Uterus (tissue), 4 donors: ENCODE data around the gene MIB2. TPM values are rescaled to one million over a fixed set of nuclear protein-coding genes. Genes with fewer than 3 reads are reported as not detected.

Experiments used
- DNase-seq, 2 donors: peaks; one replicate each; pipeline ENCODE4 v3.0.0-alpha.2; 2019 to 2020
- H3K27ac ChIP-seq, 2 donors: fragments of 200-600 bp; sonication (generic); 1 replicate in 1 of 2; 2 replicates in 1 of 2; pipeline ENCODE4 v1.5.1; 2016 to 2018
- H3K27me3 ChIP-seq, 2 donors: fragments of 200-600 bp; sonication (generic); one replicate each; pipeline ENCODE4 v1.5.1; 2018 to 2019; ENCODE audit warnings: control low read depth in 1 of 2
- H3K36me3 ChIP-seq, 2 donors: fragments of 200-600 bp; sonication (generic); one replicate each; pipeline ENCODE4 v1.5.1; 2019; ENCODE audit warnings: control low read depth in 1 of 2
- H3K4me1 ChIP-seq, 2 donors: fragments of 200-600 bp; sonication (generic); one replicate each; pipeline ENCODE4 v1.5.1; 2018 to 2019; ENCODE audit warnings: control low read depth in 1 of 2
- H3K4me3 ChIP-seq, 2 donors: fragments of 200-600 bp; sonication (generic); 1 replicate in 1 of 2; 2 replicates in 1 of 2; pipeline ENCODE4 v1.5.1; 2018 to 2019; ENCODE audit warnings: mild to moderate bottlenecking in 1 of 2
- H3K9me3 ChIP-seq, 2 donors: fragments of 200-600 bp; sonication (generic); one replicate each; pipeline ENCODE4 v1.5.1; 2019; ENCODE audit warnings: control low read depth in 1 of 2
- CTCF ChIP-seq, 4 experiments: fragments of 200-600 bp in 2 of 4; fragments of 450-650 bp in 2 of 4; sonication (generic) in 2 of 4; IDR thresholded peaks; one replicate each; pipeline ENCODE4 v1.5.1; 2016 to 2019; ENCODE audit warnings: antibody characterized with exemption in 4 of 4, mild to moderate bottlenecking in 2 of 4, moderate library complexity in 1 of 4
- POLR2A ChIP-seq, 2 donors: fragments of 450-650 bp; IDR thresholded peaks; one replicate each; pipeline ENCODE4 v1.6.1; 2016; ENCODE audit warnings: antibody characterized with exemption in 2 of 2, mild to moderate bottlenecking in 1 of 2, moderate library complexity in 1 of 2
- intact Hi-C: fragments of 100-400 bp; cut with DNase I; formaldehyde crosslinking; loops from one replicate; pipeline ENCODE4 v1.15.1; 2023; ENCODE audit warnings: low total_unique reads
- total RNA-seq, 4 donors: library from RNA; depleted of rRNA in 3 of 4; stranded (reverse); fragments of >200 nt in 3 of 4; gene quantifications; one replicate each; pipeline versions ENCODE4 v1.1.0 to v1.2.4, GENCODE V29; 2014 to 2023
- donor health status: DM: yes; HTN: yes; CAD: no.

Gene MIB2
- total RNA-seq, 4 donors from 2014 or later, result 43.0 to 78.2 (median 57.6) TPM

DNA sequence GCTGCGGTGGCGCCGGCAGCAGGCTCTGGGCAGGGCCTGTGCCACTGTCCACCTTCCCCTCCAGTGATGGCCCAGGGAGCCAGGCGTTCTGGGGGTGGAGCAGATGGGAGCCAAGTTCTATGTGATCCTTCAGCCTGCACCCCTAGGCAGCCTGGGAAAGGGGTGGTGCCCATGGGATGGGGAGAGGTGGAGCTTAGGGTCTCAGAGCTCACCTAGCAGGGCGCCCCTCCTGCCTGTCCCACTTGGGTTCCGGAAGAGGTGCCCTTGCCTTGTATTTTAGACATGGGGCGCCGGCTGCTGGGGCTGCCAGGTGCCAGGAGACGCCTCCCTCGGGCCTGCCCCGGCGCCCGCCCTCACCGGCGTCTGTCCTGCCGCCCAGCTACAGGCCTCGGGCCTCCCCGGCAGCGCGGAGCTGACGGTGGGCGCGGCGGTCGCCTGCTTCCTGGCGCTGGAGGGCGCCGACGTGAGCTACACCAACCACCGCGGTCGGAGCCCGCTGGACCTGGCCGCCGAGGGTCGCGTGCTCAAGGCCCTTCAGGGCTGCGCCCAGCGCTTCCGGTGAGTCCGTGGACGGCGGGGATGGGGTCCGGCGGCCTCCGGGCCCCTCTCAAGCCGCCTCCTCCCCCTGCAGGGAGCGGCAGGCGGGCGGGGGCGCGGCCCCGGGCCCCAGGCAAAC, 13.6 kb downstream of the MIB2 start:
- H3K4me1 ChIP-seq, result no peaks in the 10 kb centered on the region
- intact Hi-C loops, result no loop called here
- H3K9me3 ChIP-seq, result no peaks in the 10 kb centered on the region
- no peak overlapping the region for H3K4me3 ChIP-seq
- H3K36me3 ChIP-seq, result no peaks in the 10 kb centered on the region
- H3K27me3 ChIP-seq, result peaks cover 0 to 15% of the 10 kb centered on the region in 2 donors
- H3K27ac ChIP-seq, result no peak overlapping the region
- TF ChIP-seq POLR2A (IDR thresholded peaks at IDR 0.05) (no peak), CTCF (IDR thresholded peaks at IDR 0.05) (no peak)
- DNase-seq, result no peak

DNA sequence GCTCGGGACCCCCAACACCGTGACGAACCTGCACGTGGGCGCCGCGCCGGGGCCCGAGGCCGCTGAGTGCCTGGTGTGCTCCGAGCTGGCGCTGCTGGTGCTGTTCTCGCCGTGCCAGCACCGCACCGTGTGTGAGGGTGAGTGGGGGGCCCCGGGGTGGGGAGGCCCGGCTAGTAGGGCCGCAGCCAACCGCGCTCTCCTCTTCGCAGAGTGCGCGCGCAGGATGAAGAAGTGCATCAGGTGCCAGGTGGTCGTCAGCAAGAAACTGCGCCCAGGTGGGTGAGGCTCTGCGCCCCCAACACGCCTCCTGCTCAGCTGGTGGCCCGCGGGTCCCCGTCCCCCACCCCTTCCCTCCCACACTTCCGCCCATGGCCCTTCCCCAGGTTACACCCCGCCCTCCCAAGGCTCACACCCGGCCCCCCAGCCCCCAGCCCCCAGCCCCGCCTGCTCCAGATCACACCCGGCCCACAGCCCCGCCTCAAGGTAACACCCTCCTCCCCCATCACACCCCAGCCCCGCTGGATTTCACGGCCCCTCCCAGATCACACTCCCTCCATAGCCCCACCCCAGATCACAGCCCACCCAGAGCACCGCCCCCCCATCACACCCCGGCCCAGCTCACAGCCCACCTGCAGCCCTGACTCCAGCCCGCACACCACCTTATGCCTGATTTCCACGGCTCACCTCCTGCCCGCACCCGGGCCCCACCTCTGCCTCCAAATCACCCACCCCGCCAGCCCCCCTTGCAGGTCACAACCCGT, 14.3 kb downstream of the MIB2 start:
- no peak overlapping the region for H3K27ac ChIP-seq
- no peaks in the 10 kb centered on the region for H3K9me3 ChIP-seq
- no peaks in the 10 kb centered on the region for H3K36me3 ChIP-seq
- peaks cover 0 to 15% of the 10 kb centered on the region in 2 donors for H3K27me3 ChIP-seq
- H3K4me1 ChIP-seq, result no peaks in the 10 kb centered on the region
- intact Hi-C loops, result no loop called here
- no peak overlapping the region for H3K4me3 ChIP-seq
- DNase-seq, result no peak
- no peak for TF ChIP-seq CTCF (IDR thresholded peaks at IDR 0.05)
- no peak for TF ChIP-seq POLR2A (IDR thresholded peaks at IDR 0.05)

GRCh38 chr1:1630191-1630964, 15.1 kb downstream of the MIB2 start:
- Histone ChIP-seq H3K27ac (peak overlapping the region; percentile 68 to 72), H3K36me3 (no peaks in the 10 kb centered on the region), H3K4me1 (no peaks in the 10 kb centered on the region), H3K27me3 (peaks cover 0 to 15% of the 10 kb centered on the region in 2 donors), H3K9me3 (no peaks in the 10 kb centered on the region), H3K4me3 (peak overlapping the region in 1 of 2 donors; percentile 14)
- intact Hi-C loops, result no loop called here
- DNase-seq, result peak in 1 of 2 donors; percentile 77
- TF ChIP-seq CTCF (IDR thresholded peaks at IDR 0.05), result no peak
- TF ChIP-seq POLR2A (IDR thresholded peaks at IDR 0.05), result no peak

DNA sequence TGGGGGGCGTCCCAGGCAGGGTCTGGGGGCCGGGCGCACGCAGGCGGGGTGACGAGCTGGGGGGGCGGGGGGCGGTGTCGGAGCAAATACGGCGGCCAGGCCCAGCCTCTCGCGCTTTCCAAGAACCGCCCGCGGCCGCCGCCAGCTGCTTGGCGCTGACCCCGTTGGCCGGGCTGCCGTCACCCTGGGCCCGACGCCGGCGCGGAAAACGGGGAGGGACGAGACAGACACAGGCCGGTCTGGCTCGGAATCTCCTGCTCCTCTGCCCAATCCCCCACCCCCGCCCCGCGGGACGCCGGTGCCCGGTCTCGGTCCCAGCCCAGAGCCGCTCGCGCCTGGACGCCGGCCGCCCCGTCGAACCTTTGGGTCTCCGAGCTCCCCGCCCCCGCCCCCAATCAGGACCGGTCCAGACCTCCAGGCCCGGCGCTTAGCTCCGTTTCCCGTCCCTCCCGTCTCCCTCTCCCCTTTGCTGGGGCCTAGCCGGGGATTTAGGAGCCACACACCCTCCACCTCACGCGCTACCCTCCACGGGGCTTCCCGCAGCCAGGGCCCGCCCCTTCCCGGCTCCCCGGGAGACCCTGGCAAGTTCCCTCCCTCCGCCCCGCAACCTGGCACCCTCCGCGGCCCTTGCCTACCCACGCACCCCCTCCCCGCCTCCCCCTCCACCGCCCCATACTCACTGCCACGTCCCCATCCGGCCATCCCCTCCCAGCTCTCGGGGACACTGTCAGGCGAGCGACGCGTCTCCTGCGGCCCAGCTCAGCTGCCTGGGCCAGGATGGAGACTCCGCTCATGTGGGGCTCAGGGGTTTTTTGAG, 15.9 kb downstream of the MIB2 start:
- TF ChIP-seq POLR2A (IDR thresholded peaks at IDR 0.05) (no peak), CTCF (IDR thresholded peaks at IDR 0.05) (no peak)
- intact Hi-C loops, result no loop called here
- H3K27me3 ChIP-seq, result peaks cover 0 to 15% of the 10 kb centered on the region in 2 donors
- no peaks in the 10 kb centered on the region for H3K36me3 ChIP-seq
- DNase-seq, result peak in 1 of 2 donors; percentile 85
- no peaks in the 10 kb centered on the region for H3K4me1 ChIP-seq
- peak overlapping the region; percentile 14 to 21 for H3K4me3 ChIP-seq
- H3K27ac ChIP-seq, result peak overlapping the region; percentile 68 to 72
- H3K9me3 ChIP-seq, result no peaks in the 10 kb centered on the region
